Bronchial epithelial cell (primary cell): ENCODE measurements around the gene GFER. TPM values are rescaled to one million over a fixed set of nuclear protein-coding genes. Genes with fewer than 3 reads are reported as not detected.
A peak's percentile ranks its signal among the peaks of the same experiment; 100 is the strongest.
"Not testable (repeated sequence)": the region's sequence is repeated elsewhere in the genome, so short reads cannot be mapped to it uniquely, and the experiment has no call there.

Experiments
- DNase-seq: peaks from one replicate; pipeline ENCODE4 v3.0.0-alpha.2; 2010; ENCODE audit warnings: low read depth
- FAIRE-seq: peaks from 2 replicates; lab custom pipeline; 2011; peaks lifted over from hg19 to GRCh38; lab: Jason Lieb, UNC
- H3K27me3 ChIP-seq: 2 replicates; pipeline ENCODE4 v1.5.1; 2011; ENCODE audit warnings: low read length; ENCODE audit not compliant: control insufficient read depth, insufficient read depth
- H3K36me3 ChIP-seq: 2 replicates; pipeline ENCODE4 v1.5.1; 2011; ENCODE audit warnings: low read length; ENCODE audit not compliant: control insufficient read depth, insufficient read depth
- H3K4me3 ChIP-seq: 2 replicates; pipeline ENCODE4 v1.5.1; 2011; ENCODE audit warnings: mild to moderate bottlenecking, low read depth, low read length, control low read depth
- total RNA-seq: library from RNA; depleted of rRNA; stranded (reverse); fragments of >200 nt; gene quantifications from 2 replicates; pipeline ENCODE4 v1.2.1, GENCODE V29; 2014
- TF ChIP-seq, protein P1 (sequence below): IDR thresholded peaks from 2 replicates; pipeline ENCODE4 v1.5.1; 2011; ENCODE audit warnings: mild to moderate bottlenecking, moderate library complexity, low read length, control low read depth, inconsistent platforms; ENCODE audit not compliant: insufficient read depth, severe bottlenecking

Gene GFER
- total RNA-seq, 1 donor from 2014 or later = 16.1 TPM

DNA sequence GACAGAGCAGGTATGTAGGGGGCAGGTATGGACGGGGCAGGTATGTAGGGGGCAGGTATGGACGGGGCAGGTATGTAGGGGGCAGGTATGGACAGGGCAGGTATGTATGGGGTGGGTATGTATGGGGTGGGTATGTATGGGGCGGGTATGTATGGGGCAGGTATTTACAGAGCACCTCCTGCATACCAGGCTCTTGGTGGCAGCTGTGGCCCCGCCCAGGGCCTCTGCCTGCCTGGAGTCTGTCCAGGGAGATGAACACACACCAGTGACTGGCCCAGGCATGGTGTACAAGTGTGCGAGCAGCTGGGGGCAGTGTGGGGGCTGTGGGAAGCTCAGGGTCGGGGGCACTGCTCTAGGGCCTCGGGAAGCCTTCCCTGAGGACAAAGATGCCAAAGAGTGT is 33.9 kb upstream of the GFER start:
- FAIRE-seq (no peak), DNase-seq (peak; percentile 89)
- TF ChIP-seq, protein P1, sequence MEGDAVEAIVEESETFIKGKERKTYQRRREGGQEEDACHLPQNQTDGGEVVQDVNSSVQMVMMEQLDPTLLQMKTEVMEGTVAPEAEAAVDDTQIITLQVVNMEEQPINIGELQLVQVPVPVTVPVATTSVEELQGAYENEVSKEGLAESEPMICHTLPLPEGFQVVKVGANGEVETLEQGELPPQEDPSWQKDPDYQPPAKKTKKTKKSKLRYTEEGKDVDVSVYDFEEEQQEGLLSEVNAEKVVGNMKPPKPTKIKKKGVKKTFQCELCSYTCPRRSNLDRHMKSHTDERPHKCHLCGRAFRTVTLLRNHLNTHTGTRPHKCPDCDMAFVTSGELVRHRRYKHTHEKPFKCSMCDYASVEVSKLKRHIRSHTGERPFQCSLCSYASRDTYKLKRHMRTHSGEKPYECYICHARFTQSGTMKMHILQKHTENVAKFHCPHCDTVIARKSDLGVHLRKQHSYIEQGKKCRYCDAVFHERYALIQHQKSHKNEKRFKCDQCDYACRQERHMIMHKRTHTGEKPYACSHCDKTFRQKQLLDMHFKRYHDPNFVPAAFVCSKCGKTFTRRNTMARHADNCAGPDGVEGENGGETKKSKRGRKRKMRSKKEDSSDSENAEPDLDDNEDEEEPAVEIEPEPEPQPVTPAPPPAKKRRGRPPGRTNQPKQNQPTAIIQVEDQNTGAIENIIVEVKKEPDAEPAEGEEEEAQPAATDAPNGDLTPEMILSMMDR = peak; percentile 39
- H3K36me3 ChIP-seq = no peaks in the 10 kb centered on the region
- no peaks in the 10 kb centered on the region for H3K27me3 ChIP-seq
- H3K4me3 ChIP-seq = no peak overlapping the region

GRCh38 chr16:1950559-1950958 is 33.4 kb upstream of the GFER start:
- FAIRE-seq (no peak), DNase-seq (no peak)
- TF ChIP-seq, protein P1 = no peak
- Histone ChIP-seq H3K4me3 (no peak overlapping the region), H3K36me3 (no peaks in the 10 kb centered on the region), H3K27me3 (no peaks in the 10 kb centered on the region)

DNA sequence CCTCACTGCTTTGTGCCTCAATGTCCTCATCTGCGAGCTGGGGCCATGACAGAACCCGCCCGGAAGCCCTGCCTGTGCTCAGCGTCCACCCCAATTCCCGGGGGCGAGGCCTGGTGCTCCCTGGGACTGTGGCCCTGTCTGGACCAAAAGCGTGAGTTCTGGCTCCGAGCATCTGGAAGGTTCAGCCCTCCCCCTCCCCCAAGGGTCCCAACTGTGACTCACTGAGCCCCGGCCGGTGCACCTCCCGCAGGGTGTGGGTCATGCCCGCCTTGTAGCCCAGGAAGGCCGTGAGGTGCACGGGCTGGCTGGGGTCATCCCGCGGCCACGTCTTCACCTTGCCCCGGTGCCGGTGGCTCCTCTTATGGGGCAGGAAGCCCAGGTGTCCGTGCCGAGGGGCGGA is 30.3 kb upstream of the GFER start:
- TF ChIP-seq, protein P1 = no peak
- Histone ChIP-seq H3K36me3 (no peaks in the 10 kb centered on the region), H3K4me3 (no peak overlapping the region), H3K27me3 (no peaks in the 10 kb centered on the region)
- DNase-seq = no peak
- no peak for FAIRE-seq

DNA sequence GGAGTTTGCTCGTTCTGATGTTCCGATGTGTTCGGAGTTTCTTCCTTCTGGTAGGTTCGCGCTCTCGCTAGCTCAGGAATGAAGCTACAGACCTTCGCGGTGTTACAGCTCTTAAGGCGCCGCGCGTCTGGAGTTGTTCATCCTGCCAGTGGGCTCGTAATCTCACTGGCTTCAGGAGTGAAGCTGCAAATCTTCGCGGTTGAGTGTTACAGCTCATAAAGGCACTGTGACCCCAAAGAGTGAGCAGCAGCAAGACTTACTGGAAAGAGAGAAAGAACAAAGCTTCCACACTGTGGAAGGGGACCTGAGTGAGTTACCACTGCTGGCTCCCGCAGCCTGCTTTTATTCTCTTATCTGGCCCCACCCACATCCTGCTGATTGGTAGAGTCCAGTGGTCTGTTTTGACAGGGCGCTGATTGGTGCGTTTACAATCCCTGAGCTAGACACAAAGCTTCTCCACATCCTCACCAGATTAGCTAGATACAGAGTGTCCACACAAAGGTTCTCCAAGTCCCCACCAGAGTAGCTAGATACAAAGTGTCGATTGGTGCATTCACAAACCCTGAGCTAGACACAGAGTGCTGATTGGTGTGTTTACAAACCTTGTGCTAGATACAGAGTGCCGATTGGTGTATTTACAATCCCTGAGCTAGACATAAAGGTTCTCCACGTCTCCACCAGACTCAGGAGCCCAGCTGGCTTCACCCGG is 26.4 kb upstream of the GFER start:
- not testable (repeated sequence) for H3K27me3 ChIP-seq, FAIRE-seq, DNase-seq, H3K4me3 ChIP-seq, H3K36me3 ChIP-seq

DNA sequence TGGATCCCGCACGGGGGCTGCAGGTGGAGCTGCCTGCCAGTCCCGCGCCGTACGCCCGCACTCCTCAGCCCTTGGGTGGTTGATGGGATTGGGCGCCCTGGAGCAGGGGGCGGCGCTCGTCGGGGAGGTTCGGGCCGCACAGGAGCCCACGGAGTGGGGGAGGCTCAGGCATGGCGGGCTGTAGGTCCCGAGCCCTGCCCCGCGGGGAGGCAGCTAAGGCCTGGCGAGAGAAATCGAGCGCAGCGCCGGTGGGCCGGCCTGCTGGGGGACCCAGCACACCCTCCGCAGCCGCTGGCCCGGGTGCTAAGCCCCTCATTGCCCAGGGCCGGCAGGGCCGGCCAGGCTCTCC is 25.9 kb upstream of the GFER start:
- FAIRE-seq, DNase-seq, H3K4me3 ChIP-seq, H3K27me3 ChIP-seq, H3K36me3 ChIP-seq: not testable (repeated sequence)

GRCh38 chr16:1958715-1959268 is 25.2 kb upstream of the GFER start:
- peak overlapping the region; percentile 89 for H3K4me3 ChIP-seq
- TF ChIP-seq, protein P1 = no peak
- no peak for FAIRE-seq

More at GRCh38 chr16:1958715-1959268, 25.2 kb upstream of the GFER start:
- Histone ChIP-seq H3K36me3 (peaks cover 12% of the 10 kb centered on the region), H3K27me3 (no peaks in the 10 kb centered on the region)
- no peak for DNase-seq
